HUES6 (cell line): ENCODE results near the gene SMARCA4.

Source experiments
- H3K27ac ChIP-seq: 2 replicates; pipeline ENCODE4 v1.7.0; 2013; ENCODE audit warnings: low read depth, mild to moderate bottlenecking, low read length, inconsistent platforms
- H3K27me3 ChIP-seq: 2 replicates; pipeline ENCODE4 v1.6.1; 2013; ENCODE audit warnings: low read length; ENCODE audit not compliant: control insufficient read depth, insufficient read depth
- H3K36me3 ChIP-seq: 2 replicates; pipeline ENCODE4 v1.6.1; 2013; ENCODE audit warnings: low read length; ENCODE audit not compliant: control insufficient read depth, insufficient read depth
- H3K4me1 ChIP-seq: 2 replicates; pipeline ENCODE4 v1.6.1; 2013; ENCODE audit warnings: low read length; ENCODE audit not compliant: control insufficient read depth, insufficient read depth
- H3K4me3 ChIP-seq: 2 replicates; pipeline ENCODE4 v1.5.1; 2013; ENCODE audit warnings: low read depth, low read length
- H3K9ac ChIP-seq: one replicate; pipeline ENCODE4 v1.6.1; 2013; ENCODE audit warnings: mild to moderate bottlenecking, low read length
- H3K9me3 ChIP-seq: 2 replicates; pipeline ENCODE4 v1.6.1; 2013; ENCODE audit warnings: low read depth, low read length; ENCODE audit not compliant: control insufficient read depth, insufficient read depth

SMARCA4 gene

GRCh38 chr19:10920781-10921180, 40.0 kb upstream of the SMARCA4 start:
- Histone ChIP-seq H3K9ac (peak overlapping the region; percentile 19), H3K36me3 (peaks cover 85% of the 10 kb centered on the region), H3K9me3 (no peaks in the 10 kb centered on the region), H3K27me3 (no peaks in the 10 kb centered on the region), H3K27ac (no peak overlapping the region), H3K4me3 (no peak overlapping the region), H3K4me1 (no peaks in the 10 kb centered on the region)

DNA sequence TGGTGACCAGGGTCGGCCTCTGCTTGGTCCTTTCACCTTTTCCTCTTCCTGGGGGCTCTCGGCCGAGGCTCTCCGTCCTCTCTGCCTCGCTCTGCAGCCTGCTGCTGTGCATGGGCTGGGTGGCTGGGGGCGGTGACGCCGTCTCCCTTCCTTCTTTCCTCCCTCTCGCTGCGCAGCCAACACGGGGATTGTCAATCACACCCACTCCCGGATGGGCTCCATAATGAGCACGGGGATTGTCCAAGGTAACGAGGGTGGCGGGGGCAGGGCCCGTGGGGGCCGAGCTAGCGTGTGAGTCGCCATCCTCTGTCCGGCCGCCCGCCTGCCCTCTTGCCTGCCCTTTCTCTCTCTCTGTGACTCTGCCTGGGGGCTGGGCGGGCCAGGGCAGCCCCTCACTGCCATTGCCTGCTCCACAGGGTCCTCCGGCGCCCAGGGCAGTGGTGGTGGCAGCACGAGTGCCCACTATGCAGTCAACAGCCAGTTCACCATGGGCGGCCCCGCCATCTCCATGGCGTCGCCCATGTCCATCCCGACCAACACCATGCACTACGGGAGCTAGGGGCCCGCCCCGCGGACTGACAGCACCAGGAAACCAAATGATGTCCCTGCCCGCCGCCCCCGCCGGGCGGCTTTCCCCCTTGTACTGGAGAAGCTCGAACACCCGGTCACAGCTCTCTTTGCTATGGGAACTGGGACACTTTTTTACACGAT, 39.5 kb upstream of the SMARCA4 start:
- Histone ChIP-seq H3K4me1 (no peaks in the 10 kb centered on the region), H3K36me3 (peaks cover 79% of the 10 kb centered on the region), H3K27me3 (no peaks in the 10 kb centered on the region), H3K4me3 (no peak overlapping the region), H3K9me3 (no peaks in the 10 kb centered on the region), H3K27ac (no peak overlapping the region), H3K9ac (no peak overlapping the region)

DNA sequence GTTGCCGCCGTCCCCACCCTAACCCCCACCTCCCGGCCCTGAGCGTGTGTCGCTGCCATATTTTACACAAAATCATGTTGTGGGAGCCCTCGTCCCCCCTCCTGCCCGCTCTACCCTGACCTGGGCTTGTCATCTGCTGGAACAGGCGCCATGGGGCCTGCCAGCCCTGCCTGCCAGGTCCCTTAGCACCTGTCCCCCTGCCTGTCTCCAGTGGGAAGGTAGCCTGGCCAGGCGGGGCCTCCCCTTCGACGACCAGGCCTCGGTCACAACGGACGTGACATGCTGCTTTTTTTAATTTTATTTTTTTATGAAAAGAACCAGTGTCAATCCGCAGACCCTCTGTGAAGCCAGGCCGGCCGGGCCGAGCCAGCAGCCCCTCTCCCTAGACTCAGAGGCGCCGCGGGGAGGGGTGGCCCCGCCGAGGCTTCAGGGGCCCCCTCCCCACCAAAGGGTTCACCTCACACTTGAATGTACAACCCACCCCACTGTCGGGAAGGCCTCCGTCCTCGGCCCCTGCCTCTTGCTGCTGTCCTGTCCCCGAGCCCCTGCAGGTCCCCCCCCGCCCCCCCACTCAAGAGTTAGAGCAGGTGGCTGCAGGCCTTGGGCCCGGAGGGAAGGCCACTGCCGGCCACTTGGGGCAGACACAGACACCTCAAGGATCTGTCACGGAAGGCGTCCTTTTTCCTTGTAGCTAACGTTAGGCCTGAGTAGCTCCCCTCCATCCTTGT, 38.8 kb upstream of the SMARCA4 start:
- H3K36me3 ChIP-seq = peaks cover 74% of the 10 kb centered on the region

GRCh38 chr19:10922638-10923014, 38.2 kb upstream of the SMARCA4 start:
- H3K9me3 ChIP-seq = no peaks in the 10 kb centered on the region
- H3K4me1 ChIP-seq = no peaks in the 10 kb centered on the region
- H3K27ac ChIP-seq = no peak overlapping the region
- peaks cover 74% of the 10 kb centered on the region for H3K36me3 ChIP-seq
- H3K9ac ChIP-seq = no peak overlapping the region
- no peak overlapping the region for H3K4me3 ChIP-seq
- H3K27me3 ChIP-seq = no peaks in the 10 kb centered on the region

More for the DNA sequence above, 38.8 kb upstream of the SMARCA4 start:
- Histone ChIP-seq H3K4me1 (no peaks in the 10 kb centered on the region), H3K27ac (no peak overlapping the region), H3K9me3 (no peaks in the 10 kb centered on the region), H3K27me3 (no peaks in the 10 kb centered on the region), H3K9ac (no peak overlapping the region), H3K4me3 (no peak overlapping the region)

DNA sequence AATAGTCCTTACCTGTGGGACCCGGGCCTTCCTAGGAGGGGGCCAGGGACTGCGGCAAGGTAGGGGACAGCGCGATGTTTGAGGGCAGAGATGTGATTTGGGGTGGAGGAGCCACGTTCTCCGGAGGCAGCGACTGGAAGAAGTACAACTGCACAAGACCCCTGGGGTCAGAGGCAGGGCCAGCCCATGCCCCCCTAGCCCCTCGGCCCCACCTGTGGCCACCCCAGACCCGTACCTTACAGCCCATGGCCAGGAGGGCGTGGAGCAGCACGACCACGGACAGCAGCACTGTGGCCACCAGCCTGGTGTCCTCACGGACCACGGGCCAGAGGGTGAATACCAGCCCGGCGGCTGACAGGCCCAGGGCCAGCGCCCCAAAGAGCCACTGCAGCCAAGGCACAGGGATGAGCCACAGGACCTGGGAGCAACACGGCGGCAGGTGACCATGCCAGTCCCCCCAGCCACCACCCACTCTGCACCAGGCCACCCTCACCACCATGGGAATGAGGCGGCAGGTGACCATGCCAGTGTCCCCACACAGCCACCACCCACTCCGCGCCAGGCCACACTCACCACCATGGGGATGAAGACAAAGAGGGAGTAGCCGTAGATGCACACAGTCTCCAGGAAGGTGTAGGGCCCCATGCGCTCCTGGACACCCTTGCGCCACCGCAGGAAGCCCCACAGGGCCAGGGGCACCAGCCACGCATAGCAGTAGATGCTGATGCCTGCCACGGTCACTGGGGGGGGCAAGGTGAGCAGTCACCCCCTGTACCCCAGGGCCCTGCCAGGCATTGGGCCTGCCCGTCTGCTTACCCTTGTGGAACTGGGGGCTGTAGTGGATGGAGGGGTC, 37.3 kb upstream of the SMARCA4 start:
- Histone ChIP-seq H3K4me1 (no peaks in the 10 kb centered on the region), H3K4me3 (no peak overlapping the region), H3K9ac (no peak overlapping the region), H3K36me3 (peaks cover 68% of the 10 kb centered on the region), H3K9me3 (no peaks in the 10 kb centered on the region), H3K27ac (no peak overlapping the region), H3K27me3 (no peaks in the 10 kb centered on the region)

DNA sequence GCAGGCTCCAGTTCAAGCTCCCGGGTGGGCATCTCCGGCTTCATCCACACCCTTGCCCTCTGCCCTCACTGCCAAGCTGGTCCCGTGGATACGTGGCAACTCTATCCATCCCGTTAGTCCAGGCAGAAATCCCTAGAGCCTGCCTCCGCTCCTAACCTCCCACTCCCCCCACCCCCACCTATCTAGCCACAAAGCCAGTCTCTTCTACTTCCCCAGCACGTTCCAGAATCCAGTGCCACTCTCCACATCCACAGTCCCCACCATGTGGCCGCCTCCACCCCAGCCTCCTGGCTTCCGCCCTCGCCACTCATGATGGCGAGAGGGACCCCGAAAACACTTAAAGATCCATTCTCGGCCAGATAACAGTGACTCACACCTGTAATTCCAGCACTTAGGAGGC, 36.2 kb upstream of the SMARCA4 start:
- no peak overlapping the region for H3K9ac ChIP-seq
- no peaks in the 10 kb centered on the region for H3K9me3 ChIP-seq
- H3K4me3 ChIP-seq = no peak overlapping the region
- H3K27ac ChIP-seq = no peak overlapping the region
- H3K36me3 ChIP-seq = peaks cover 57% of the 10 kb centered on the region
- peaks cover 2% of the 10 kb centered on the region; the same call in 1 of the 2 replicates for H3K4me1 ChIP-seq
- H3K27me3 ChIP-seq = no peaks in the 10 kb centered on the region

DNA sequence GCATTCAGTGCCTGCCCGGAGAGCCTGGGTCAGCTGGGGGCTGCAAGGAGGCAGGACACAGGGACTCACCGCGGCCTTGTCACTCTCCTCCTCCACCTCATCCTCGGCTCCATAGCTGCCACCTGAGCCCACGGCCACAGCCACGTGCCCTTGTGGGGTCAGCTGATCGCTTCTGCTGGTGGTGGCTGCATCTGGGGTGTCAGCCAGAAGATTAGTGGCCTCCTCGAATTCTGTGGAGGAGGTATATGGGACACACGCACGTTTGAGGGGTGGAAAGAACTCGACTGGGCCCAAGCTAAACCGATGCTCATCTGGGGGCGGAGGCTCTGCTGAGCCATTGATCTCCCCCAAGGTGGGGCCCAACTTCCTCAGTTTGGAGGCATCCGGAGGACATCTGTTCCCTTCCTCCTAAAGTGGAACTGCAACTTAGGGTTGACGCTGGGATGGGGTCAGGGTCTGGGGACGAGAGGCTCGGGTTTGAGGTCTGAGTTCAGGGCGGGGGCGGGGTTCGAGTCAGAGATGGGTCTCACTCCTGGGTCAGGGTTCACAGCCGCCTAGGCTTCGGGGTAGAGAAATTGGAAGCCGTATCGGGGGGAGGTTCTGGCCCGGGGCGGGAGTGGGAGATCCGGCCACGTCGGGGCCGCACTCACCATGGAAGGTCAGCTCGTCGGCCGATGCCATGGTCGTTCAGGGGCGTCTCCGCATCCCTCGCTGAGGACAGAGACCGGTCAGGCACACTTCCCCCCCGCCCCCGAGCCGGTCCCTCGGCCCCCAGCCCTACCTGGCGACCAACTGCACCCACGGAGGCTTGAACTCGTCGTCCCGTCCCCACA, 32.9 kb upstream of the SMARCA4 start:
- Histone ChIP-seq H3K4me1 (peaks cover 6% of the 10 kb centered on the region; the same call in 1 of the 2 replicates), H3K4me3 (peak overlapping the region; percentile 100), H3K9ac (peak overlapping the region; percentile 75), H3K27ac (peak overlapping the region; percentile 35; the same call in 1 of the 2 replicates), H3K36me3 (peaks cover 35% of the 10 kb centered on the region), H3K9me3 (no peaks in the 10 kb centered on the region), H3K27me3 (no peaks in the 10 kb centered on the region)

- Histone ChIP-seq H3K9ac (peak within 1 kb of the TSS; percentile 91), H3K4me1 (peaks cover 6% of the 10 kb centered on the region; the same call in 1 of the 2 replicates), H3K27ac (peak within 1 kb of the TSS; percentile 70; the same call in 1 of the 2 replicates), H3K9me3 (no peaks in the 10 kb centered on the region), H3K4me3 (peak within 1 kb of the TSS; percentile 100), H3K27me3 (no peaks in the 10 kb centered on the region), H3K36me3 (peaks cover 28% of the 10 kb centered on the region)
Measured at GRCh38 chr19:10928563-10929401, 32.0 kb upstream of the SMARCA4 start, which contains the start of the genes TIMM29 and YIPF2. Gene TIMM29, plus strand, starts transcription at chr19:10928811. Its CDS starts 12 bp downstream, at chr19:10928823. Gene YIPF2, minus strand, starts transcription at chr19:10928639. Its CDS starts 229 bp downstream, at chr19:10928410.

DNA sequence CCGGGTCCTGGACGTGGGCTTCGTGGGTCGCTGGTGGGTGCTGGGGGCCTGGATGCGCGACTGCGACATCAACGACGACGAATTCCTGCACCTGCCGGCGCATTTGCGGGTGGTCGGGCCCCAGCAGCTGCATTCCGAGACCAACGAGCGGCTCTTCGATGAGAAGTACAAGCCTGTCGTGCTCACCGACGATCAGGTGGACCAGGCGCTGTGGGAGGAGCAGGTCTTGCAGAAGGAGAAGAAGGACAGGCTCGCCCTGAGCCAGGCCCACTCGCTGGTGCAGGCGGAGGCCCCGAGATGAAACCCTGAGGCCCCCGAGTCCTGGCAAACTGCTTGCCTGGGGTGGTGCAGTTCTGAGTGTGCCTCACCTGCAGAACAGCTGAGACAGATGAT, 31.4 kb upstream of the SMARCA4 start:
- Histone ChIP-seq H3K27me3 (no peaks in the 10 kb centered on the region), H3K4me1 (peaks cover 6% of the 10 kb centered on the region; the same call in 1 of the 2 replicates), H3K36me3 (peaks cover 22% of the 10 kb centered on the region), H3K4me3 (peak overlapping the region; percentile 100), H3K9ac (peak overlapping the region; percentile 91), H3K27ac (peak overlapping the region; percentile 70; the same call in 1 of the 2 replicates), H3K9me3 (no peaks in the 10 kb centered on the region)
